NCI-H774 (cell line): ENCODE data around the gene PGGT1B.
A peak's percentile ranks its signal among the peaks of the same experiment; 100 is the strongest.

ENCODE experiments used
- DNase-seq: peaks from one replicate; lab custom pipeline; 2025; lab: John Stamatoyannopoulos, UW

Gene PGGT1B

DNA sequence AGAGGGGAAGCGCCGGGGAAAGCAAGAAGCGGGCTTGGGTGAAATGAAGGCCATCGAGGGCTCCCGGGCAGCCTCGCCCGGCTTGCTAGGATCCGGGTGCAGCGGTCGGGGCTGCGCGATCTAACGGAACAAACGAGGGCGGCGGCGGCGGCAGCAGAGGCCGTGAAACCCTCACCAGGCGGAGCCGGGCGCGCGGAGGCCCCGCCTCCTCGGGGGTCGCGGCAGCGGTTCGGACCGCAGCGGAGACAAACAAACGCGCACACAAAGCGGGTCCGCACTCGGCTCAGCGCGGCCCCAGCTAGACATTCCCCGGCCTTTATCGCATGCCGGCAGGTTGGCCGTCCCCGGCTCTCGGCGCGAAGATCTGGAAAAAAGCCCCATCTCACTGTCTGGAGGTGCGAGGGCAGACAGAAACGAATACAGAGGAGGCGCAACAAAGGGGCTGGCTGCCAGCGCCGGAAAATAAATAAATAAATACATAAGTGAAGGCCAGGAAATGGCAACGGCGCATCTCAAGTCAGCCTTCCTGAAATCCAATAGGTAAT, 82.4 kb downstream of the PGGT1B start:
- DNase-seq, result peak; percentile 41

DNA sequence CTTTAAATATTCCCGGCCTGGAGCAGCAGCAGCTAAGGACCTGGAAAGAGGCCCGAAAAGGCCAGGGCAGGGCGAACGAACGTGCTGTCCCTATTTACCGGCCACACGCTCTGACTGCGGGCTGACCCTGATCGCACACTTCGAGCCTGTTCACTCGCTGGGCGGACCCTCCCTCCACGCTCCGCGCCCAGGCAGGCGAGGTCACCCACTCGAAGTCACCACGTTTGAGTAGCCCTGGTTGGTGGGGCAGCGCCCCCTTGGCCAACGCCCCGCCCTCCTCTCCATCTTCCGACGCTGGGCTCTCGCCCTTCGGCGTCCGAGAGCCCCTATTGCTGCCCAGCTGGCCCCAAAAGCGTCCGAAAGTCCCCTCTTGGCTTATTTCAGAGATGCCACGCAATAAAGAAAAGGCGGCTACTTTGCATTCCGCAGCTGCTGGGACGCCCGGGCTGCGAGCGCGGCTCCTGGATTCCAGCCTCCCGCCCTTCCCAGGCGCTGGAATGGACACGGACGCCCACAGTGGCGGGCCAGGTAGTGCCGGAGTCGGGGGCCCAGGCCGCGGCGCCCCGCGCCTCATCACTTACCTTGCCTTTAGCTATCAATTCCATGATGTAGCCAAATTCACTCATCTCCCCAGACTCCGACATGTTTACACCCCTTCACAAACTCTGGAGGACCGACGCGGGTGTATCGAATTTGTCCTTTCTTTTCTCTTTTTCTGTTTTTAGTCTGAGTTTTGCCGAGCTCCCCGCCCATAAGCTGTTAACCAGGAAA, 83.1 kb downstream of the PGGT1B start:
- DNase-seq, result no peak

DNA sequence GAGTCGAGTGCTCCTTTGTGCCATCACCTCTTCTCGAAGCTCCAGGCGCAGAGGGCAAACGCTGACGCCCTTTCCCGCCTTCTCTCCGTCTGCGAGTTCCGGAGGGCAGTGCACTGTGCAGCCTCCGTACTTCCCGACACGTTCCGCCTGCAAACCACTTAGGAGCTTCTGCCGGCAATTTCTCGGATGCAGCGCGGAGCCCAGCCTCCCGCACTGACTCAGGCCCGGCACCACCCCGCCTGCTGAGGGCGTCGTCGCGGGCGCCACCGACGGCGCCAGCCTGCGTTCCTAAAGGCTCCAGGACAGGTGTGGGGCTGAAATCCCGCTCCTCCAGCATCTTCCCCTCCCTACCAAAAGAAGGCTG, 83.7 kb downstream of the PGGT1B start:
- no peak for DNase-seq

DNA sequence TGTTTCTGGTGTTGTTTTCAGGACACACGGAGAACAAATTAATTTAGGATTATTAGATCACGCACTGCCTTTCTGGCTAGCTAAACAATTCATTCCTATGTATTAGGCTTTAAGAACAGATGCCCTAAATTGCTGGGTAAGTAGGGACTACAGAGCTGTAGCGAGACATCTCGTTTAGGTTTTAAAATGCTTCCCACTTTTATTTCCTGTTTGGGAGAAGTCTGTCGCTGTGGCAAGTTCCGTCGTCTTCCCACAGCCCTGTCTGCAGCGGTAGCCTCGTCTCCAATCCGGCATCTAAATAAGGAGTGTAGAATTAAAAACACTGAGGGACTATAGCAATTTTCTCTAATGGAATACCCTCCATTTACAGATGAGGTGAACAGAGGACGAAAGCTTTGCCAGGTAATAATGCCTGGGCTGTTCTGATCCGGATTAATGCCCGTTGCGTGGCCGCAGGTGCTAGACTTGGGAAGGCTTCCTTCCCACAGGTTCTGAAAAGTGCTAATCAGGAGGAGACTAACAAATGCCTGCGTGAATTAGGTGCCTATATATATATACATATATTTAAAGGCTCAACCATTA, 91.7 kb downstream of the PGGT1B start:
- no peak for DNase-seq

DNA sequence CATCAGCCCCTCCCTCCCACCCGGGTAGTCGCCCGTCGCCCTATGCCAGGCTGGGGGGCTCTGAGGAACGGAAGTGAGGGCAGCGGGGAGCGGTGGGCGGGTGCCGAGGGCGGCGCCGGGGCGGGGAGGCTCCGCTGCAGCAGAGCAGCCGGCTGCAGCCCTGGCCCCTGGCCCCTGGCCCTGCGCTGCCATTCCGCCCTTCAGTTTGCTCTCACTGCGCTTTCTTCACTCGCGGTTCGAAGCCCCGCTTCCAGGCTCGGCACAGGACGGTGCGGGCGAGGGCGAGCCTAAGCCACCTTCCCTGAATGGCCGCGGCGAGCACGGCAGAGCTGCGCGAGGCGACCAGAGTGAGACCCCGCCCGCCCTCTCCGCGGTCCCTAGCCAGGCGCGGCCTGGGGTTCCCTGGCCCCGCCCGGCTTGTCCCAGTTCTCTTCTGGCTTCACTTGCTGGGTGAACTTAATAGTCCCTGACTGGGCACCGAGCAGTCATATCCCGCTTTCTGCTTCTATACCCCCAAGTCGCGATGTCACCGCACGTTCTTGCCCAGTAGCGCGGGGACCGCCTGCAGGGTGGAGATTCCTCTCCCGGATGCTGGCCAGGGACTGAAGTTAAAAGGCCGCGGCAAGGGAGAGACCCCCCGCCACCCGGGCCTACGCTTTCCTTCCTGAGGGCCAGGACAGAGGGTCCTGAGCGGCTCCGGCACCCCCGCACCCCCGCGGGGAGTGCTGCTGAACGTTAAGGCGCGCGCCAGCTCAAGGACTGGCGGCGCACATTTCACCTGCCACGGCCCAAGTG, 92.3 kb downstream of the PGGT1B start:
- DNase-seq, result no peak

DNA sequence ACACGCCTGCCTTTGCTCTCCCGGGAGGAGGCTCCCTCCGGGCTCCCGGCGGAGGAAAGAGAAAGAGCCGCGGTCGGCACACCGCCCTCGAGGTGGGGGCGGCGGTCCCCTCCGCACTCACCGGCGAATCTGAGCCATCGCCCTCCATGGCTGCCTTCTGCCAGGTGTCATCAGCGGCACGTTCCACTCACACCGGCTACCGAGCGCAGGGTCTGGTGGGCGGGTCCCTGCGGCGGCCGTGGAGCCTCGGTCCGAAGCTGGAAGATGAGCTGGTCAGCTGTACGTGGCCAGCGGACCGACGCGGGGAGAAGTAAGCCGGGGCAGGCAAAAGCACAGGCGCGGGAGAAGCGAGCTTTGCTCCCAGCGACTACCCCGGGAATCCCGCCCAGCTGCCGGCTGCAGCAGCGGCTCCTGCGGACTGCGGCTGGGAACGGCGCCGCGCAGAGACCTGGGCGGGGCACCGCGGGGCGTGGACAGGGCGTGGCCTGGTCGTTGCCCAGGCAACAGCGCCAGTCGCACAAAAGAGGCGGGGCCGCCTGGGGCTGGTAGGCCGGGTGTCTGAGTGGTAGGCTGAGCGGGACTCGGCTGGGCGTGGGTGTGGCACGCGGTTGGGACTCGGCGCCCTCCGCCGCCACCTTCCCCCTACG, 93.1 kb downstream of the PGGT1B start, which contains the start of gene TRIM36:
TRIM36 (minus strand) TSS at position 422 of the 647 bp plus-strand sequence; CDS start at position 148, 274 bp downstream.
- DNase-seq, result peak; percentile 95

DNA sequence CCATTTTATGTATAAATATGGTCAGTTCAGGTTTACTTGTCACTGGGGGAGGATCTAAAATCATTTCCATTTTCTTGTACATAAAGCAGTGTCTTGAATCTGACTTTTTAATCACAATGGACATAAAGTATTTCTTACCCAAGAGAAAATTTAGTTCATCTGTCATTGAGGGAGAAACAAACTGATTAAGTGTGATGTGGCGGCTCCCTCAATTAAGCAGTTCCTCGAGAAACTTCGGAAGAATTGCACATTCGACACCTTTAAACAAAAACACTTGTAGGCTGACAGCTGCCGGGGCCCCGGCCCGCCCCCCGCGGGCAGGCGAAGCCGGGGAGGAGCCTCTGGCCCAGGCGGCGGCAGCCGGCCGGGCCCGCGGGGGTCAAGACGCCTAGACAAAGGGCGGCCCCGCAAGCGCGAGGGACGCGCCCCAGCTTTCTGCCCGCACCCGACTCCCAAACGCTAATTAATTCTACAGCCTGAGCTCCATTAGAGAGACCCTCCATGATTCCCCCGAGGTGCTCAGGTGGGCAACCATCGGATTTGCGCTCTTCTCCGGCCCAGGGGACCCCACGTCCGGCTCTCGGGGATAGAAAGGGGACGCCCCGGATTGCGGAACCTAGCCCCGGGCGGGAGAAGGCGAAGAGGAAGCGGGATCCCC, 93.7 kb downstream of the PGGT1B start:
- peak; percentile 25 for DNase-seq

DNA sequence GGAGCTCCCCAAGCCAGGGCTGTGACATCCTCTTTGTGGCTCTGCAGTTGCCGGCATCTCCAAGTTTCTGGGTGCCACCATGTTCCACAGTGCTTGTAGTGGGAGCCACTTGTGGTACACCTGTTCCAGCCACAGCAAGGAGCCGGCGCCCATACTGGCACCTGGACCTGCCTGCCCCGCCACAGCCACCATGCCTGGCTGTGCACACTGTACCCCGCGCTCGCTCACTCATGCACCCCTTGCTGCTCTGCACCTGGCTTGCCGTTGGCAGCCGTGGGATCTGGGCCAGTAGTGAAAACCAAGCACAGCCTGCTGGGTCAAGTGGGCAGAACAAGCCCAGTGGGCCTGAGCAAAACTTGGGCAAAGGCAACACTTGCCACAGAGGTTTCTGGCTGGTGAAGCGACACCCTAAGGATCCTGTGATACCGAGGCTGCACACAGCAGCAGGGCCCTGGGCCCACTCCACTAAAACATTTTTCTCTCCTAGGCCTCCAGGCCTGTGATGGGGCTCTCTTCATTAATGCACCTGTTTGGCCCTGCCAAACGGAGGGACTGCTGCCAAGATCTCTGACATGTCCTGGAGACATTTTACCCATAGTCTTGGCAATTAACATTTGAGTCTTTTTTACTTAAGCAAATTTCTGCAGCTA, 95.8 kb downstream of the PGGT1B start:
- DNase-seq, result no peak

DNA sequence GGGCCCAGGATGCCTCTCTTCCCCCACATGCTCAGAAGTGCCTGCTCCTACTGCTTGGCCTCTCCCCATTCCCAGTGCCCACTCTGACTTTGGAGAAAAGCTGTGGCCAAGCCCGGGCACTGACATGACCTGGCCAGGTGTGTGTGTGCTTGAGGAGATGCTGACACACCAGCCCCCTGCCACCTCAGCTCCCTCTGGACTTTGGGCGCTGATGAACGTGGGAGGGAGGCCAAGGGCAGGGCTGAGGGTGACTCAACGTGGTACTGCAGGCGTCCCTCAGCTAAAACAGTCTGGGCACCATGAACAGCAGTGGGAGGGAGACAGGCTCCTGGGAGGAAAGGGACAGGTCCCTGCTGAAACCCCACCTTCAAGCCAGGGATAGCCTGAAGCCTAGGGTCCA, 96.9 kb downstream of the PGGT1B start:
- DNase-seq, result no peak

DNA sequence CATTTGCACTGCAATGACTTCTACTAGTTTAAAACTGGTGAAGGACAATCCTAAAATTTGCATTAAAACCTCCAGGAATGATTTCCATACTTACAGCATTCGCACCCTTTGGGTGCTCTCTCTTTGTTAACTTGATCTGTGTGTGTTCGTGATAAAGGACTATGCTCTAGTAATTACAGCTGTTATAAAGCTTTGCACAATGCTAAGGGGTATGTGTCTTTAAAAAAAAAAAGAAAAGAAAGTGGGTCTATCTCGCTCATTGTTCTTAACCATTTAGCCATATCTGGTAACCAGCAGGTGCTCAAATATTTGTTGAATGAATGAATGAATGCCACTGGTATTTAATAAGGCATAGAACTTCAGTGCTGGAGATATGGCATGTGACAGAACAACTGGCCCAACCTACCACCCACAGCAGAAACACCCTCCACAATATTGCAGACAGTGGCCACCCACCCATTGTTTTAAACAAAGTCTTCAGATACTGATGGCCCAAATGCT, 101.7 kb downstream of the PGGT1B start:
- DNase-seq, result peak; percentile 87
